GM21390 (cell line): ENCODE results near the gene VMO1.

Experiments
- ATAC-seq: cut with Tn5 transposase; IDR thresholded peaks from one replicate; pipeline ENCODE4 v1.9.1; 2021; ENCODE audit not compliant: unreplicated experiment

Gene VMO1

GRCh38 chr17:4800462-4801196 is 14.5 kb upstream of the VMO1 start:
- no peak for ATAC-seq

DNA sequence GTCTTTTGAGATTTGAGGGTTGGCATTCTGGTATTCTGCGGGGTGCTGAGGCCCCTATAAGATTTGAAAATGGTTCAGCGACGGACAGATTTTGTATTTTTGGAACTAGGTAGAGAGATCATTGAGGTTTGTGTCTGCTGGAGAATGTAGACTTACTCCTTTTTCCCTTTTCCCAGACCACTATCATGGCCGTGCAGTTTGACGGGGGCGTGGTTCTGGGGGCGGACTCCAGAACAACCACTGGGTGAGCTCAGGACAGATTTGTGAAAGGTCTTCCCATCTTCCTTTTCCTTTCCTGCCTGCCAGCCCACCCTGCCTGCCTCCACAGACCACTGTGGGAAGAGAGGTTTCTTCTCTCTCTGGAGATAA is 10.4 kb upstream of the VMO1 start:
- no peak for ATAC-seq

DNA sequence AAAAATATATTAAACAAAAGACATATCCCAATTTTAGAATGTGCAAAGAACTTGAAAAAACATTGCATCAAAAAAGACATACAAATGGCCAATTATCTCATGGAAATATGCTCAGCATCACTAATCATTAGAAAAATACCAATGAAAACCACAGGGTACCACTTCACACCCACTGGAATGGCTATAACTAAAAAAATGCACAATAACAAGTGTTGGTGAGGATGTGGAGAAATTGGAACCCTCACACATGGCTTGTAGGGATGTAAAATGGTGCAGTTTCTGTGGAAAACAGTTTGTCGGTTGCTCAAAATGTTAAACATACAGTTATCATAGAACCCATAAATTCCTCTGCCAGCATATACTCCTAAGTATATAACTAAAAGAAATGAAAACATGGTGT is 9.0 kb upstream of the VMO1 start:
- no peak for ATAC-seq

- ATAC-seq, result no peak
Observed at GRCh38 chr17:4790705-4791088, 4.5 kb upstream of the VMO1 start.

- peak; percentile 87 for ATAC-seq
Observed at GRCh38 chr17:4789951-4790704, 4.0 kb upstream of the VMO1 start.

DNA sequence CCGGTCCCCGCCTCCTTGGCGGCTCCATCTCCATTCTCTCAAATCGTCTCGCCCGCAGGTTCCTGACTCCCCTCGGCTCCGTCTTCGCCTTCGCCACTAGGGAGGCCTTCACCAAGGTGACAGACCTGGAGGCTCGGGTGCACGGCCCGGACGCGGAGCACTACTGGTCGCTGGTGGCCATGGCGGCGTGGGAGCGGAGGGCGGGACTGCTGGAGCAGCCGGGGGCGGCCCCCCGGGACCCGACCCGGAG is 3.5 kb upstream of the VMO1 start:
- ATAC-seq, result no peak

GRCh38 chr17:4788807-4789700 is 2.9 kb upstream of the VMO1 start, which contains the start of gene GLTPD2:
GLTPD2 (plus strand) TSS chr17:4788964; CDS start chr17:4789012, 48 bp downstream.
- ATAC-seq, result peak; percentile 11

DNA sequence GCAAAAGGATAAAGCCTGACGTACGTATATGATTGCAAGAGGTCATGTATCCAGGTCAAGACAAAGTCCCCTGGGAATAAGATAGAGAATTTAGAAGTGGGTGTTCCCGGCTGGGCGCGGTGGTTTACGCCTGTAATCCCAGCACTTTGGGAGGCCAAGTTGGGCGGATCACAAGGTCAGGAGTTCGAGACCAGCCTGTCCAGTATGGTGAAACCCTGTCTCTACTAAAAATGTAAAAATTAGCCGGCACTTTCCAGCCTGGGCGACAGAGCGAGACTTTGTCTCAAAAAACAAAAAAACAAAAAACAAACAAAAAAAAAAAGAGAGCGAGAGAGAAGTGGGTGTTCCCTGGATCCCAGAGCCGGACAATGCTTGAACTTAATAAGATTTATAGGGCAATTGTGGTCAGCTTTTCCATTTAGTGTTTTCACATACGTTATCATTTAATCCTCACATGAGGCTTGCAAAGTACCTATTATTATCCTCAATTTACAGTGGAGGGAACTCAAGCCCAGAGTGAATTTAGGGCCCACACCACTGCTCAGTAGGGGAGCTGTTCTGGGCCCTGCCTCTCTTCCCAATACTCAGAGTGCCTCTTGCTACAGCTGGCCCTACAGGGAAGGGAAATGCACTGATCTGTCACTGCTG is 2.1 kb upstream of the VMO1 start:
- ATAC-seq, result no peak

DNA sequence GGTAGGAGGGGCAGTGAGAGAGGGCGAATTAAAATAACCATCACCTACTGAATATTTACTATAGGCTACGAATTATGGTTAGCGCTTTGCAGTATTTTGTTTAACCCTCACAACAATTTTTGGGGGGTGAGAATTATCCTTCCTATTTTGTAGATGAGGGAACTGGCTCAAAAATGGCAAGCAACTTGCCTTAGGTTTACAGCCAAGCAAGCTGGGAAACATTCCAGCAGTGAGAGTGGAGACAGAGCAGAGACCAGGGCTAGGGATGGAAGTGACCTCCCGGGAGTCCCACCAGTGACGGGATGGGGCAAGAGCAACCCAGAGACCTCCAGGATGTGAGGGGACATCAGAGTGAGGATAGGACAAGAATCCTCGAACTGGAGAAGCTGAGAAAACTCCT is 352 bp upstream of the VMO1 start:
- ATAC-seq, result no peak

DNA sequence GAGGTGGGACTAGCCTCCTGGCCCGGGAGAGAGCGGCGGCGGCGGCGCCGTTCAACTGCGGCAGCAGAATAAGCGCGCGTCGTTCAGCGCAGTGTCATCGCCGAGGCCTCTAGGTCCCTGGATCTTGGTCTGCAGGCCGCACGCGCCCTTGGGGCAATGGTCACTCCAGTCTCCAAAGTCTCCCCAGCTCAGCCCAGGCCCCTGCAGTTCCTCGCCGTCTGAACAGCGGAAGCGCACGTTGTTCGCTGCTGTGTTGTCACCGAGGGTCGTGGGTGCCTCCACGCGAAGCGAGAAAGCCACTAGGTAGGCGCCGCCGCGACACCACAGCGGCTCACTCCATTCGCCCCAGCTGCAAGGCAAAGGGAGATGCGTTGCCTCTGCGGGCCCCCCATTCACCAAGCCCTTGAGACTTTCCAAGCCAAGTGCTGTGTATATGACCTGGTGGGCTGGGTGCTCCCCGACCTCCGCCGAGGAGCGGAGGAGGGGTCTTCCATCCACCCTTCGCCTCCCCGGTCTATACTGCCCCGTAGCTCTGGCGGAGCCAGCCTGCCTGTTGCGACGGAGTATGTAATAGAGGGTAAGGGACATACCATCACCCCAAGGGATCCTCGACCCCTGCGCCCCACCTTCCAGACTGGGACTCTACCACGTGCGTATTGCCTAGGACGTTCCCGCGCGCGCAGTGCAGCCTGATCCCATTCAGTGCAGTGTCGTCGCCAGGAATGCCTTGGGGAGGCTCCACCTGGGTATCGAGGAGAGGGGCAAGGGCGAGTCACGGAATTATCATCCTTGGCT is 656 bp downstream of the VMO1 start:
- no peak for ATAC-seq

DNA sequence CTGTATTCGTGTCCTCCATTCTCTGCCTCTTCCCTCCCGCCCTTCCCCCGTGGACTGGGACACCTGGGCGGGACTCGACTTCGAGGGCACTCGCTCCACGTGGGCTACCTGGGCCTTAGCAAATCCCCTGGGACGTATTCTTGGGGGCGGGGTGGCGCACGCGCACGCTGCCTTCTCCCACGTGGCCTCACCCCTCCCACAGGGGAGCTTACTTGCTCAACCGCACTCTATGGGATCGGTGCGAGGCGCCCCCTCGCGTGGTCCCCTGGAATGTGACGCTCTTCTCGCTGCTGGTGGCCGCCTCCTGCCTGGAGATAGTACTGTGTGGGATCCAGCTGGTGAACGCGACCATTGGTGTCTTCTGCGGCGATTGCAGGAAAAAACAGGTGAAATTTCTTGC is 3.5 kb downstream of the VMO1 start:
- no peak for ATAC-seq

DNA sequence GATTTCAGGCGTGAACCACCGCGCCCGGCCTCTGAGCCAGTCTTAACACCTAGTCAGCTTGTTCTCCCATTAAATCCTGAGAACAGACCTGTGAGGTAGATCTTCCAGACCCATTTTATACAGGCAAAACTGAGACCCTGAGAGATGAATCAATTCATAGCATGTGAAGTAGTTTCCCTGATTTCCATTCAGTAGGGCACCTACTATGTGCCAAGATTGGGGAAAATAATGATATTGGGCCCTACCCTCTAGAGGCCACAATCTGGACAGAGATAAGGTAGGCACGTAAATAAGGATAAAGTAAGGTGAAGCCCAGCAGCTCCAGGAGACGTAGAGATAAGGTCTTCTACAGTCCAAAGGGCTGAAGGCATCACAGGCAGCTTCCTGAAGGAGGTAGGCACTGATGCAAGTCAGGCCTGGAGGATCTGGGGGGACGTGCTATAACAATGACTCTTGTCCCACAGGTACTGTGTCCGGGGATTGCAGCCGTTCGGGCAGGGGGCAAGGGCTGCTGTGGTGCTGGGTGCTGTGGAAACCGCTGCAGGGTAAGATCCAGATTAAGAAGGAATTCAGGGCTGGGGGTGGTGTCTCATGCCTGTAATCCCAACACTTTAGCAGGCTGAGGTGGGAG is 5.7 kb downstream of the VMO1 start:
- ATAC-seq, result no peak

DNA sequence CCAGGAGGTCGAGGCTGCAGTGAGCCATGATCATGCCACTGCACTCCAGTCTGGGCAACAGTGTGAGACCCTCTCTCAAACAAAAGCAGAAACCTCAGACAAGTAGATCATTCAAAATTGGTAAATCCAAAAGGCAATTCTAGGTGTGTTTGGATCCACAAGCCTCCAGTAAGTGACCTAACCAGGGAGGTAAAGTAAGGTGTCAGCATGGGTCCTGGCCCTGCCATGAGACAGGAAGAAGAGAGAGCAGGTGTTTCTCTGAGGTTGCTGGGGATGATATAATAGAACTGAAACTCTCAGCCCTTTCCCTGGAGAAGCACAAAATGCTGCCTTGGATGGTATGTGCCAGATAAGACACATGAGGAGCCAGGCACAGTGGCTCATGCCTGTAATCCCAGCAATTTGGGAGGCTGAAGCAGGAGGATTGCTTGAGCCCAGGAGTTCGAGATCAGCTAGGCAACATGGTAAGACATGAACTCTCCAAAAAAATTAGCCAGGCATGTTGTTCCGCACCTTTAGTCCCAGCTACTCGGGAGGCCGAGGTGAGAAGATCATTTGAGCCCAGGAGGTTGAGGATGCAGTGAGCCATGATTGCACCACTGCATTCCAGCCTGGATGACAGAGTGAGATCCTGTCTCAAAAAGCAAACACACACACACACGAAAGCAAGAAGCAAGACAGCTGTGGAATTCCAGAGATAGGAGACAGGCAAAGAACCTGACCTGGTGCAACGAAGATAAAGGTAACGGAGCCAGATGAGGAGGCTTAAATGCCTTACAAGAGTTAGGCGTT is 8.0 kb downstream of the VMO1 start:
- ATAC-seq, result no peak

DNA sequence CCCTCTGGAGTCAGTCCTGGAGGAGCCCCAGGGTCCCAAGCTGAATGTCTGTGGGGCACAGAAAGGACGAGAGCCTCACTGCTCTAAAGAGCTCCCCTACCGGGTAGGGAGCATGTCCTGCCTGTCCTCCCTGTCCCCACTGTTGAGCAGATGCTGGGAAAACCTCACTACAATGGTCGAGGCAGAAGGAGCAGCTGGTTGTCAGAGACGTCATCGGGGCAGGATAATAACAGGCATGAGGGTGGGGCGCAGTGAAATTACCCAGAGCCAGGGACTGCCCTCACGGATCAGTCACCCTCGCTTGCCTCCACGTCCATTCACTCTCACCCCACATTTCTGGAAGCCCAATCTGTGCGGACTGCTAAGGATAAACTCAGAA is 13.9 kb downstream of the VMO1 start:
- ATAC-seq, result no peak

- ATAC-seq, result no peak
Observed at GRCh38 chr17:4771519-4772234, 14.5 kb downstream of the VMO1 start, which contains the start of gene TM4SF5. TM4SF5 (plus strand) TSS chr17:4771886; CDS start chr17:4771923, 37 bp downstream.

DNA sequence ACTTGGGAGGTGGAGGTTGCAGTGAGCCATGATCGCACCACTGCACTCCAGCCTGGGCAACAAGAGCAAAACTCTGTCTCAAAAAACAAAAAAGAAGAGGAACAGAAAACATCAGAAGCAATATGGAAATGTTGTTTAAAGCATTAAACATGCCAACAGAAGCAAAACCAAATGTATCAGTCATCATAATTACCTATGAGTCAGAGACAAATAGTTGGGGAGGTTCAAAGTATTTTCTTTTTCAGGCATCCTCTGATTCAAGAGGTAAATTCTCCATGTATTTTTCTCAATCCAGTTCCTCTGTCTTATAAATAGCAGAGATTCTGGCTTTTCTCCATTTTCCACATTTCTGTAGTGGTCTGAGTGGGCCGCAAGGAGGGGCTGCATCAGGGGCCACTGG is 16.5 kb downstream of the VMO1 start:
- no peak for ATAC-seq

DNA sequence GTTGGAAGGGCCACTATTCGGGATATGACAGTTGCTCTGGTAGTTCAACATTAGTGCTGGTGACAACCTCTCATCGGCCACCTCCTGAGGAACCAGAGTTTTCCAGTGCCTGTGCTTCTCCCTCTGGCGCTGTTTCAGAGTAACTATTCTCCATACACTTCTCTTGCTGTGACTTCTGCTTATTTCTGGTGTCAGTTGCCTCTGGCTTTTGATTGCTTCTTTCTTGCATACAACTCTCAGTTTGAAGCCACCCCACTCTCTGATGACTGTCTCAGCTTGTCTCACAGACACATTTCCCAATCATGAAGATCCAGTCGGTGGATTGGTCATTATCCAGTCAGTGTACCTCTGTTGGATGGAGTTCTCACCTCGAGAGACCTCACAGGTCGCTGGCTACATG is 17.9 kb downstream of the VMO1 start:
- no peak for ATAC-seq

DNA sequence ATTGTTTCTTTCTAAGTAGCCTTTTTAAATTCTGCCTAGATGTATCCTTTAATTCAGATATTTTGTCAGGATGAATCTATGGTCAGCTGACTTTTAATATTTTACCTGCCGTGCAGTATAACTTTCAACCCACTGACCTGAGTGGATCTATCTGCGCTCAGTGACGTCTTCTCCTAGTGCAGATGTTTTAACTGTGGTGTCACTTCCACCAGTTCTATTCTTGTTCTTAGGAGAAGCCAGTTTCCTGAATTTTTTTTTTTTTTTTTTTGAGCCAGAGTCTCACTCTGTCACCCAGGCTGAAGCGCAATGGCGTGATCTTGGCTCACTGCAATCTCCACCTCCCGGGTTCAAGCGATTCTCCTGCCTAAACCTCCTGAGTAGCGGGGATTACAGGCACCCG is 19.4 kb downstream of the VMO1 start:
- no peak for ATAC-seq

DNA sequence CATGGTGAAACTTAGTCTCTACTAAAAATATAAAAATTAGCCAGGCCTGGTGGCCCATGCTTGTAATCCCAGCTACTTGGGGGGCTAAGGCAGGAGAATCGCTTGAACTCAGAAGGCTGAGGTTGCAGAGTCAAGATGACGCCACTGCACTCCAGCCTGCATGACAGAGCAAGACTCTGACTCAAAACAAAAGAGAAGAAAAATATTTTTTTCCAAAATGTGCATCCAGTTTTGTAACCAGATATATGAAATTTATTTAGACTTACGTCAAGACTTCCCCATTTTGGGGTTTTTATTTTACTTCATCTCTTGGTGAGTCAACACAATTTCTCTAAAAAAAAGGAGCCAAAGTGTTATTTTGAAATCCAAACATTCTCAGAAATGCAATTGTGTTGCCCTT is 20.0 kb downstream of the VMO1 start:
- no peak for ATAC-seq
